Activated gamma-delta T cell (primary cell): ENCODE measurements around the gene PTPN12.
"Not testable (repeated sequence)": the region's sequence is repeated elsewhere in the genome, so short reads cannot be mapped to it uniquely, and the experiment has no call there.

Experiments used
- DNase-seq: peaks from one replicate; lab custom pipeline; 2025; lab: John Stamatoyannopoulos, UW

PTPN12 gene

GRCh38 chr7:77538281-77539212, 1.5 kb downstream of the PTPN12 start:
- DNase-seq: no peak

- no peak for DNase-seq
Measured at GRCh38 chr7:77540402-77540822, 3.3 kb downstream of the PTPN12 start.

DNA sequence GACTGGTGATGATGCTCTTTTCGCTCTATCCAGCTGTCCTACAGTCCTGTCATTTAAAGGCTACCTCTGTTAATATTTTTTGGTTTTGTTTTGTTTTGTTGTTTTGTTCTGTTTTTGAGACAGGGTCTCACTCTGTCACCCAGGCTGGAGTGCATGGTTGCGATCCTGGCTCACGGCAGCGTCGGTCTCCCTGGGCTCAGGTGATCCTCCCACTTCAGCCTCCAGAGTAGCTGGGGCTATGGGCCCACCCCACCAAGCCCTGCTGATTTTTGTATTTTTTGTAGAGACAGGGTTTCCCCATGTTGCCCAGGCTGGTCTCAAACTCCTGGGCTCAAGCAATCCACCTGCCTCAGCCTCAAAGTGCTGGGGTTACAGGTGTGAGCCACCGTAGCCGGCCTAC, 3.9 kb downstream of the PTPN12 start:
- DNase-seq: not testable (repeated sequence)

DNA sequence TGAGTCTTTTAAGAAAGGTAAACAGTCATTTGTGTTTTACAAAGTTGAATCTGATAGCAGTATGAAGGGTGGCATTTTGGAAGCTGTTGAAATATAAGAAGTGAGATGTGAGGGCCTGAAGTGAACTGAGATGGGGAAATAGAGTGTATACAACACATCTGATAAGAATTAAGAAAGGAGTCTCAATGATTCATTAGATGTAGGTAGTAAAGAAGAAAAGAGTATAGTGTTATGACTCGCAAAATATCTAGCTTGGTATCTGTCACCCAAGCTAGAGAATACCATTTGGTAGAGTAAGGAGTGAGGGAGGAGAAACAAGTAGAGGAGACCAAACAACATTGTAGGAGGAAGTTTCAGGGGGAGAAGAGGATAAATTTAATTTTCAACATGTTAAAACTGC, 5.3 kb downstream of the PTPN12 start:
- DNase-seq: no peak

GRCh38 chr7:77542895-77543294, 5.8 kb downstream of the PTPN12 start:
- no peak for DNase-seq

DNA sequence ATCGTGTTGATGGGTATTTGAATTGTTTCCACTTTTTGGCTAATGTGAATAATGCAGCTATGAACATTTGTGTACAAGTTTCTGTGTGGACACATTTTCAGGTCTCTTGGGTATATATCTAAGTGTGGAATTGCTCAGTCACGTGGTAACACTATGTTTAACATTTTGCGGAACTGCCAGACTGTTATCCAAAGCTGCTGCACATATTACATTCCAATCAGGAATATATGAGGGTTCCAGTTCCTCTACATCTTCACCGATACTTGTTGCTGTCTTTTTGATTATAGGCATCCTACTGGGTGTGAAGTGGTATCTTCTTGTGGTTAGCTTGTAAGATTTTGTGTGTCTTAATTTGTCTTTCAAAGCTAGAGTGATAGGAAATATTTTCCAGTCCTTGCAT, 6.8 kb downstream of the PTPN12 start:
- DNase-seq: no peak

DNA sequence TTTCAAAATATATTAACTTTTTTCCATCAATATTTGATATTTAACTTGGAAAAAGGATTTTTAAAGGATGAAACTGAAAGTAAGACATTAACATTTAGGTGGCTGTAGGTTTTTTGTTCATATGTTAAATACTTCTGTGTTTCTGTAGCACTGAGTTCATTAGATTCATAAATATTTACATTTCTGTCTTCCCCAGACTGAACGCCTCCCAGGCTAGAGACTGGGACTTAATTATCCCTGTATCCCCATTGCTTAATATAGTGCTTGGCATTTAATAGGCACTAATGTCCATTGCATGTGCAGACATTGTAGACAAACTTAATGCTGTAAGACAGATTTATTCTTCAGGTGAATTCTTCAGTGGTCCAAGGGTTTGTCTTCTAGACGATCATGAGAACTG, 7.4 kb downstream of the PTPN12 start:
- DNase-seq: no peak

- DNase-seq: no peak
Measured at GRCh38 chr7:77548206-77548605, 11.1 kb downstream of the PTPN12 start.

- no peak for DNase-seq
Measured at GRCh38 chr7:77549106-77549870, 12.2 kb downstream of the PTPN12 start.

GRCh38 chr7:77550586-77550985, 13.5 kb downstream of the PTPN12 start:
- no peak for DNase-seq

GRCh38 chr7:77553123-77553522, 16.0 kb downstream of the PTPN12 start:
- no peak for DNase-seq

DNA sequence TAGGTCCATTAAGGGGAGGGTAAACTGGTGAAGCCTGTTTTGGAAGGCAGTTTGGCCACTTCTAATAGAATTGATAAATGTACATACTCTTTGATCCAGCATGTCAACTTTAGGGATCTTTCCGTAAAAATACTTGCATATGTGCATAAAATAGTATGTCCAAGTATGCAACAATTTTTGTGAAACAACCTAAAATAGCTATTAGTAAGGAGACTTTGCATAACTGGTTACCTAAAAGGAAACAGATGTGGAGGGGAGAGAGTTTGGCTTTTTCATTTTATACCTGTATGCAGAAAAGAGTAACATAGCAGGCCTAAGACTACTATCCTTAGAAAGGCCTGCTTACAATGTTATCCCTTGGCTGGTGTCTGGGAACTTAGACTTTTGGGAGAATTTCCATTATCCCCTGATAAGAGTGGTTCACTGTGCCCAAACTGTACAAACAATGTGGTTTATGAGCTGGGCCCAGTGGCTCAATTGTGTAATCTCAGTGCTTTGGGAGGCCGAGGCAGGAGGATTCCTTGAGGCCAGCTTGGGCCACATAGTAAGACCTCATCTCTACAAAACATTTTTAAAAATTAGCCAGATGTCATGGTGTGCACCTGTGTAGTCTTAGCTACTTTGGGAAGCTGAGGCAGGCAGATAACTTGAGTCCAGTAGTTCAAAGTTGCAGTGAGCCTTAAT, 21.3 kb downstream of the PTPN12 start:
- no peak for DNase-seq

- no peak for DNase-seq
Measured at GRCh38 chr7:77561352-77561751, 24.3 kb downstream of the PTPN12 start.

- no peak for DNase-seq
Measured at GRCh38 chr7:77563275-77563674, 26.2 kb downstream of the PTPN12 start.

- DNase-seq: no peak
Measured at GRCh38 chr7:77565917-77566316, 28.8 kb downstream of the PTPN12 start.

DNA sequence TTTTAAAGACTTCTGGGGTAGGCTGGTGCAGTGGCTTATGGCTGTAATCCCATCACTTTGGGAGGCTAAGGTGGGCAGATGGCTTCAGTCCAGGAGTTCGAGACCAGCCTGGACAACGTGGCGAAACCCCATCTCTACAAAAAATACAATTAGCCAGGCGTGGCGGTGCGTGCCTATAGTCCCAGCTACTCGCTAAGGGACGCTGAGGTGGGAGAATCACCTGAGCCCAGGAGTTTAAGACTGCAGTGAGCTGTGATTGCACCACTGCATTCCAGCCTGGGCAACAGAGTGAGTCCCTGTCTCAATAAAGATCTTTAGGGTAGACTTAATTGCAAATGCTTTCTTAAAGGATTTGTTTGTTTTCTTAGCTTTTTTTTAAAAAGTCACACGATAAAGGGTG, 29.3 kb downstream of the PTPN12 start:
- no peak for DNase-seq

GRCh38 chr7:77569514-77570232, 32.6 kb downstream of the PTPN12 start:
- DNase-seq: no peak

DNA sequence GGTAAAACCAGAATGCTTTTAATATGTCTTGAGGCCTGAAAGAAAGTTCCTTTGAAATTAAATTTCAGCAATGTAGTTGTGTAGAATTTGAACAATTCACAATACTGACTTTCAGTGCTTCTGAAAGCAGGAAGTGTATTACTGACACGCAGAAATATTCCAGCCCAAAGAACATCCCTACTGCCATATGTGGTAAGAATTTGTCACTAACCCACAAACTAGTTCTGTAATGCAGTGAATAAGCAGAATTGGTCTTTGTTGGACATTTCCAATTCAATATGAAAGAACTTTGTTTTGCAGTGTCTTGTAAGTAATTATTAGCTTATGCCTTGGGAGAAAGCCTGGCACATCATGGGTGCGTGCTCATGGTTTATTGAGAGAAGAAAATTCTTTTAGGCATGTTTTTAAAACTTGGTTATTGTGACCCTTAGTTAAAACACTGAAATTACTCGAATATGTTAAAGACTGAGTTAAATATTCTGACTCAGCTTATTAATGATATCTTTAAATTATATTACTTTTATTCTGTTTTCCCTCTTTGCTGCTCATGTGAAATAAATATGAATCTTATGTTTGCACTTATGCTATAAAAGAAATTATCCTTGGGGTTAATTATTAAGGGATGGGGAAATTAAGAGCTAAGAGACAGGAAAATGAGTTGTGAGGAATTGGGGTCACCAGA, 33.4 kb downstream of the PTPN12 start:
- no peak for DNase-seq

DNA sequence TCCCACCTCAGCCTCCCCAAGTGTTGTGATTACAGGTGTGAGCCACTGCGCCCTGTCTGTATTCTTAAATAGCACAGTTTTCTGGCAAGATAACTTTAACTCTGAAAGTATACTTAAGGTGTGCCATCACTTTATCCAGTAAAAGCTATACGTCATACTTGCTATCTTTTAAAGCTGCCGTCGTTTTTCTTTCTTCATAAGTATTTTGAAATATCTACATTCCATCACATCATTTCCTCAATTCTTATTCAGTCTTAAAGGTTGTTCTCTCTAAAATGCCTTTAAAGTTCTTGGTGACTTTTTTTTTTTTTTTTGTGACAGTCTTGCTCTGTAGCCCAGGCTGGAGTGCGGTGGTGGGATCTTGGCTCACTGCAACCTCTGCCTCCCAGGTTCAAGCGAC, 34.7 kb downstream of the PTPN12 start:
- DNase-seq: no peak

- no peak for DNase-seq
Measured at GRCh38 chr7:77575187-77575586, 38.1 kb downstream of the PTPN12 start.

GRCh38 chr7:77576856-77577255, 39.8 kb downstream of the PTPN12 start:
- no peak for DNase-seq
